HepG2 (cell line): ENCODE data around the gene IZUMO4. TPM values are rescaled to one million over a fixed set of nuclear protein-coding genes. Genes with fewer than 3 reads are reported as not detected.
A peak's percentile ranks its signal among the peaks of the same experiment; 100 is the strongest.
"Not testable (repeated sequence)": the region's sequence is repeated elsewhere in the genome, so short reads cannot be mapped to it uniquely, and the experiment has no call there.

Experiments
- AHDC1 ChIP-seq: sonication (generic); formaldehyde crosslinking; IDR thresholded peaks from 2 replicates; pipeline ENCODE4 v1.5.1; 2020; ENCODE audit warnings: mild to moderate bottlenecking, missing genetic modification reagents, borderline replicate concordance
- ATF5 ChIP-seq: sonication (generic); formaldehyde crosslinking; IDR thresholded peaks from 2 replicates; pipeline ENCODE4 v1.4.0; 2020; ENCODE audit warnings: mild to moderate bottlenecking, low read depth, missing genetic modification reagents
- PPARG ChIP-seq: conservative IDR thresholded peaks from 2 replicates; pipeline ENCODE4 v1.6.1; 2016; ENCODE audit warnings: missing biosample characterization, missing genetic modification reagents
- TCF12 ChIP-seq, 2 experiments: fragments of 450-650 bp in 1 of 2; sonication (generic) in 1 of 2; formaldehyde crosslinking in 1 of 2; IDR thresholded peaks; 2 replicates each; pipeline versions ENCODE4 v1.6.1 to v1.8.0; 2017 to 2022; ENCODE audit warnings: antibody characterized with exemption in 1 of 2, mild to moderate bottlenecking in 1 of 2, missing genetic modification reagents in 1 of 2, moderate library complexity in 1 of 2
- ZNF318 ChIP-seq: sonication (generic); formaldehyde crosslinking; IDR thresholded peaks from 2 replicates; pipeline ENCODE4 v1.4.0; 2020; ENCODE audit warnings: mild to moderate bottlenecking, missing genetic modification reagents
- ZNF333 ChIP-seq: sonication (generic); formaldehyde crosslinking; IDR thresholded peaks from 2 replicates; pipeline ENCODE4 v1.4.0; 2020; ENCODE audit warnings: mild to moderate bottlenecking, missing genetic modification reagents, borderline replicate concordance
- ZNF44 ChIP-seq: sonication (generic); formaldehyde crosslinking; IDR thresholded peaks from 2 replicates; pipeline ENCODE4 v1.5.1; 2020; ENCODE audit warnings: mild to moderate bottlenecking, missing genetic modification reagents
- ZNF619 ChIP-seq: sonication (generic); formaldehyde crosslinking; IDR thresholded peaks from 2 replicates; pipeline ENCODE4 v1.4.0; 2020; ENCODE audit warnings: mild to moderate bottlenecking, missing genetic modification reagents
- ZSCAN22 ChIP-seq: sonication (generic); formaldehyde crosslinking; IDR thresholded peaks from 2 replicates; pipeline ENCODE4 v1.4.0; 2020; ENCODE audit warnings: mild to moderate bottlenecking, missing genetic modification reagents
- ZSCAN25 ChIP-seq: sonication (generic); formaldehyde crosslinking; IDR thresholded peaks from 2 replicates; pipeline ENCODE4 v1.8.0; 2022; ENCODE audit warnings: mild to moderate bottlenecking, missing genetic modification reagents
- polyA plus RNA-seq, 8 experiments: library from polyadenylated mRNA; depleted of rRNA in 3 of 8; stranded (reverse) in 7 of 8; unstranded in 1 of 8; fragments of >200 nt; fragmentation: Illumina TruSeq in 4 of 8; extraction: Trizol in 4 of 8; gene quantifications; 2 replicates each; pipeline versions ENCODE4 v1.2.1 to v1.2.3, GENCODE V29; 2011 to 2016; ENCODE audit warnings: low read depth in 4 of 8, missing spikeins in 1 of 8, mixed read lengths in 1 of 8; ENCODE audit not compliant: insufficient read depth in 1 of 8
- total RNA-seq, 5 experiments: library from RNA; depleted of rRNA; stranded (reverse); fragments of >200 nt; fragmentation: Illumina TruSeq; extraction: Trizol; gene quantifications; 2 replicates each; pipeline ENCODE4 v1.2.3, GENCODE V29; 2016; ENCODE audit warnings: low read depth in 1 of 5

IZUMO4 gene
- total and polyA plus RNA-seq, 2 of the 13 experiments (the other 11 are each of a cell fraction or from before 2014, with no cell fraction given), result 0.77 to 3.9 TPM

GRCh38 chr19:2086695-2087620 is 9.8 kb upstream of the IZUMO4 start (continued):
- TF ChIP-seq ZNF318 (peak; percentile 47; the same call in 1 of the 2 replicates), ZSCAN22 (CRISPR knock-in tag) (peak; percentile 51; the same call in 1 of the 2 replicates), AHDC1 (CRISPR knock-in tag) (peak; percentile 85), PPARG (CRISPR knock-in tag) (peak; percentile 92), ZNF619 (0 out of 2 replicates have a peak, but pooled peaks have one; percentile 16), ZNF333 (CRISPR knock-in tag) (0 out of 2 replicates have a peak, but pooled peaks have one; percentile 66), ZNF44 (CRISPR knock-in tag) (peak; percentile 90), ATF5 (CRISPR knock-in tag) (0 out of 2 replicates have a peak, but pooled peaks have one; percentile 53), ZSCAN25 (CRISPR knock-in tag) (peak; percentile 77), TCF12 (CRISPR knock-in tag; IDR thresholded peaks at IDR 0.05) (peak; percentile 70; the same call in 1 of the 2 replicates)
- TF ChIP-seq TCF12 (IDR thresholded peaks at IDR 0.05), result not testable (repeated sequence)
